Measurements from ENCODE around the gene EDDM13.
"Not testable (repeated sequence)": the region's sequence is repeated elsewhere in the genome, so short reads cannot be mapped to it uniquely, and the experiment has no call there.

EDDM13 gene

DNA sequence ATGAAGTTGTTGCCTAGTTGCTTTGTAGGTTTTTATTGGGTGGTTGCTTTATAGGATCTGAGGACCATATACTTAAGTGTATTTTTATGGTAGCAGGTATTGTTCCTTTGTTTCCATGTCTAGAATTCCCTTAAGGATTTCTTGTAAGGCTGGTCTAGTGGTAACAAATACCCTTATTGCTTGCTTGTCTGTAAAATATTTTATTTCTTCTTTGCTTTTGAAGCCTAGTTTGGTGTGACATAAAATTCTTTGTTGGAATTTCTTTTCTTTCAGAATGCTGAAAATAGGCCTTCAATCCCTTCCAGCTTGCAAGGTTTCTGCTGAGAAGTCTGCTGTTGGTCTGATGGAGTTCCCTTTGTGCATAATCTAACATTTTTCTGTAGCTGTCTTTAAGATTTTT is 60.1 kb downstream of the EDDM13 start:
- no peak for DNase-seq (ENCODE audit: low spot score)
- TF ChIP-seq, protein P1, sequence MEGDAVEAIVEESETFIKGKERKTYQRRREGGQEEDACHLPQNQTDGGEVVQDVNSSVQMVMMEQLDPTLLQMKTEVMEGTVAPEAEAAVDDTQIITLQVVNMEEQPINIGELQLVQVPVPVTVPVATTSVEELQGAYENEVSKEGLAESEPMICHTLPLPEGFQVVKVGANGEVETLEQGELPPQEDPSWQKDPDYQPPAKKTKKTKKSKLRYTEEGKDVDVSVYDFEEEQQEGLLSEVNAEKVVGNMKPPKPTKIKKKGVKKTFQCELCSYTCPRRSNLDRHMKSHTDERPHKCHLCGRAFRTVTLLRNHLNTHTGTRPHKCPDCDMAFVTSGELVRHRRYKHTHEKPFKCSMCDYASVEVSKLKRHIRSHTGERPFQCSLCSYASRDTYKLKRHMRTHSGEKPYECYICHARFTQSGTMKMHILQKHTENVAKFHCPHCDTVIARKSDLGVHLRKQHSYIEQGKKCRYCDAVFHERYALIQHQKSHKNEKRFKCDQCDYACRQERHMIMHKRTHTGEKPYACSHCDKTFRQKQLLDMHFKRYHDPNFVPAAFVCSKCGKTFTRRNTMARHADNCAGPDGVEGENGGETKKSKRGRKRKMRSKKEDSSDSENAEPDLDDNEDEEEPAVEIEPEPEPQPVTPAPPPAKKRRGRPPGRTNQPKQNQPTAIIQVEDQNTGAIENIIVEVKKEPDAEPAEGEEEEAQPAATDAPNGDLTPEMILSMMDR (IDR thresholded peaks at IDR 0.05; ENCODE audit: extremely low read depth, missing control alignments): no peak

DNA sequence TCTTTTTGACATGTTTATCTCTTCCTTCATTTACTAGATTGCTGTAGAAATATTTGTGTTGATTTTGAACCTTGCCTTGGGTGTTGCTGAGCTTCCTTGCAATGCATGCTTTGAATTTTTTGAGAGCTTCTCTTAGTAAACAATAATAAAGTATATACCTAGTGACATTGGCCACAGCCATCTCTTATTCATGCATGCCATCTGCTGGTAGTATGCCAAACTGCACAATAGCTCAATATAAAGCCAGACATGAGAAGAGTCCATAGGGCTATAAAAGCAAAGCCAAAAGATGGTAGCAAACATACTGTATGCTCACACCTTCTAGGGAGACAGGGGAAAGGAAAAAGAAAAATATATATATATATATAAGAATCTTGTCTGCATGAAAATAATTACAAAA is 61.0 kb downstream of the EDDM13 start:
- TF ChIP-seq, protein P1 (IDR thresholded peaks at IDR 0.05; ENCODE audit: extremely low read depth, missing control alignments): peak; percentile 64
- peak; percentile 57 for DNase-seq (ENCODE audit: low spot score)

DNA sequence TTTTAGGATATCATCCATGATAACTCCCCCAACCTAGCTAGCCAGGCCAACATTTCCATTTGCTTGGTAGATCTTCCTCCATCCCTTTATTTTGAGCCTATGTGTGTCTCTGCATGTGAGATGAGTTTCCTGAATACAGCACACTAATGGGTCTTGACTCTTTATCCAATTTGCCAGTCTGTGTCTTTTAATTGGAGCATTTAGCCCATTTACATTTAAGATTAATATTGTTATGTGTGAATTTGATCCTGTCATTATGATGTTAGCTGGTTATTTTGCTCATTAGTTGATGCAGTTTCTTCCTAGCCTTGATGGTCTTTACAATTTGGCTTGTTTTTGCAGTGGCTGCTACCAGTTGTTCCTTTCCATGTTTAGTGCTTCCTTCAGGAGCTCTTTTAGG is 62.8 kb downstream of the EDDM13 start:
- DNase-seq (ENCODE audit: low spot score): not testable (repeated sequence)

DNA sequence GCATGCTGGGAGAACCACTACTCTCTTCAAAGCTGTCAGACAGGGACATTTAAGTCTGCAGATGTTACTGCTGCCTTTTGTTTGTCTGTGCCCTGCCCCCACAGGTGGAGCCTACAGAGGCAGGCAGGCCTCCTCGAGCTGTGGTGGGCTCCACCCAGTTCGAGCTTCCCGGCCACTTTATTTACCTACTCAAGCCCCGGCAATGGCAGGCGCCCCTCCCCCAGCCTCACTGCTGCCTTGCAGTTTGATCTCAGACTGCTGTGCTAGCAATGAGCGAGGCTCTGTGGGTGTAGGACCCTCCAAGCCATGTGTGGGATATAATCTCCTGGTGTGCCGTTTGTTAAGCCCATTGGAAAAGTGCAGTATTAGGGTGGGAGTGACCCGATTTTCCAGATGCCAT is 64.5 kb downstream of the EDDM13 start:
- not testable (repeated sequence) for DNase-seq (ENCODE audit: low spot score)

DNA sequence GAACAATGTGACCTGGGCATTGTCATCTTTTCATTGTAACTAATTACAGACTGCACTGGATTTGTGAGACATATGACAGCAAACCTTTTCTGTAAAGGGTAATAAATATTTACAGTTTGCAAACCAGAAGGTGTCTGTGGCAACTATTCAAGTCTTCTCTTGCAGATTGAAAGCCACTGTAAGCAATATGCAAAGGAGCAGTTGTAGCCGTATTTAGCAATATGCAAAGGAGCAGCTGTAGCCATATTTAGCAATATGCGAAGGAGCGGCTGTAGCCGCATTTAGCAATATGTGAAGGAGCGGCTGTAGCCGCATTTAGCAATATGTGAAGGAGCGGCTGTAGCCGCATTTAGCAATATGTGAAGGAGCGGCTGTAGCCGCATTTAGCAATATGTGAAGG is 66.5 kb downstream of the EDDM13 start:
- DNase-seq (ENCODE audit: low spot score): not testable (repeated sequence)

DNA sequence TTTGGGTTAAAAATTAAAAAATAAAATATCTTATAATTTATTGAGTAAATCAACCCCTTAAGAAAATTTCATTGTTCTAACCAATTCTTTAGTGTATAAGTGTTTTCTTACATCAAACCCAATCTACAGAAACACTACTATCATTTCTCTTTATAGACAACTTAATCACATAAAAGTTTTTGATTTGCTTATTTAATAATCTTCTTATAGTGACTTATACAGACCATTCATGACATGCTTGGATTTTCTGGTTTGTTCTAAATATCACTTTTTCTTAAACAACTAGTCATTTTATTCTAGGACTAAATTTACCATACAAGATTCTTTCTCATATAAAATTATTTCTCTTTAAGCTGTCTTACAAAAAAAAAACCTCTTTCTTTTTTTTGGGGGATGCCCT is 69.4 kb downstream of the EDDM13 start:
- no peak for DNase-seq (ENCODE audit: low spot score)
- TF ChIP-seq, protein P1 (IDR thresholded peaks at IDR 0.05; ENCODE audit: extremely low read depth, missing control alignments): no peak

DNA sequence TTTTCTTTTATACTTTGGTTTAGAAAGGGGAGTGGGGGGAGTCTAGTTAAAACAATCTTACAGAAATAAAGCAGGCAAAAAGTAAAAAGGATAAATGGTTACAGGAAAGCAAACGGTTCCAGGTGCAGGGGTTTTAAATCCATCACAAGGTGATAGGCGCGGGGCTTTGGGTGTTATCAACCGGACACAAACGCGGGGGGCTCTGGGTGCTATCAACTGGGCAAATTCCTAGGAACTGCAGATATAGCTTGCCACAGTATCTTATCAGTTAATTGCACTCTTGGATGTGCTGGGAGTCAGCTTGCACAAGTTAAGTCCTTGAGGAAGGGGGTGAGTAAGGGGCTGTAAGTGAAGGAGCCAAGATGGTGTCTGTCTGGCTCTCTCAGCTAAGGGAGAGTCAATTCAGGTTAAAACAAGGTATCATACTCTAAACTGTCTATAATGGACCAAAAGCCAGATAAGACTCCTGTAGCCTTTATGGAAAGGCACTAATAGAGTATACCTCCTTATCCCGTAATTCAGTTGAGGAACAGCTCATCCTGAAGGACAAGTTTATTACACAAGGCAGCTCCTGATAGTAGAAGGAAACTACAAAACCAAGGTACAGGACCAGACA is 74.7 kb downstream of the EDDM13 start:
- TF ChIP-seq, protein P1 (IDR thresholded peaks at IDR 0.05; ENCODE audit: extremely low read depth, missing control alignments): no peak
- DNase-seq (ENCODE audit: low spot score): no peak

DNA sequence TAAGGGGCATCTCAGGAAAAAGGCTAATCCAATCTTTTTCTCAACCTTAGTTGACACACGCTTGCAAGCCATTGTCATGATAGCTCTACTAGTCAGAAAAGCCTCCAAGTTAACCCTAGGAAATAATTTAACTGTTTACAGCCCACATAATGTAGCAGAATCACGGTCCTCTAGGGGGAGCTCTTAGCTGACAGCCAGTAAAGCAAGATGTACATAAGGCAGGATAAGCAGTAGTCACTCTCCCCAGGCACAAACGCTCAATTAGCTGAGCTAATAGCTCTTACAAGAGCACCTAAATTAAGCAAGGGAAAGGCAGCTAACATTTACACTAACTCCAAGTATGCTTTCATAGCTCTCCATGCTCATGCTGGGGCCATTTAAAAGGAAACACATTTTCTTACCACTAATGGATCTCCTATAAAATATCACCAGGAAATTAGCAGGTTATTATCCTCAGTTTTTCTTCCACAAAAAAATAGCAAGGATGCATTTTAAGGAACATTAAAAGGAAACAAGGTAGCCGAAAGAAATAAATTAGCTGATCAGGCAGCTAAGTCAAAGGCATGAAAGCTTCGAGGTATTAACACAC is 75.8 kb downstream of the EDDM13 start:
- no peak for DNase-seq (ENCODE audit: low spot score)
- TF ChIP-seq, protein P1 (IDR thresholded peaks at IDR 0.05; ENCODE audit: extremely low read depth, missing control alignments): peak; percentile 37

DNA sequence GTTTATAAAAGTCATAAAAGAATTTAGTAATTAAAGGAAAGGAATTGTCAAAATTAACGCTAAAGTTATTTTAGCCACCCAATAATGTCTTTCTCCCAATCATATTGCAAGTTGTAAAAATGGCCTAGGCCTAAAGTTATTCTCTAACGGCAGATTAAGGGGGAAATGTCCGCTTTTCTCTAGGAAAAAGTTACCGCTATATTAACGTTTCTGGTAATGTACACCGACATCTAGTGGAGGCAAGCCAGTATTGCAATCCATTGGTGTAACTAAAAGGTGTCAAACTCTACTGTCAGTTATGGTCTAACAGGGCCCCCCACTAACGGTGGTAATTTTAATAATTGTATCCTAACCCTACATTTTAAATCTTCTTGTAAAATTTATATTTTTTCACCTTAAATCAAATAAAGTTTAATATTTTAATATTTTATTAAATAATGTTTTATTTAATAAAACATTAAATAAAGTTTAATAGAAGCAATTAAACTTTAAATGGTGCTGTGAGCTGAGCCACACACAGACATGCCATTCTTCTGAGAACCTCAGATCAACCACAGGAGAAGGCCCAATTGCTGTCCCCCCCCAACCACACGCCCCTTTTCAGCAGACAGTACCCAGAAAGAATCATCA is 78.0 kb downstream of the EDDM13 start:
- TF ChIP-seq, protein P1 (IDR thresholded peaks at IDR 0.05; ENCODE audit: extremely low read depth, missing control alignments): peak; percentile 59

More for the DNA sequence above, 78.0 kb downstream of the EDDM13 start:
- DNase-seq (ENCODE audit: low spot score): peak; percentile 45
